GM23338 (cell line): ENCODE results near the gene CACNA1C.

Experiments used
- CREB1 ChIP-seq: fragments of 250-450 bp; sonication (Bioruptor Pico); IDR thresholded peaks from 2 replicates; pipeline ENCODE4 v1.5.0; 2020; ENCODE audit warnings: low read depth, mild to moderate bottlenecking, moderate library complexity
- CTCF ChIP-seq, 2 experiments: fragments of 200-600 bp in 1 of 2; sonication (generic) in 1 of 2; conservative IDR thresholded peaks; 2 replicates each; pipeline versions ENCODE4 v1.5.1 to v1.6.1; 2016 to 2017; ENCODE audit warnings: antibody characterized with exemption in 2 of 2, low read depth in 2 of 2, mild to moderate bottlenecking in 2 of 2, moderate library complexity in 1 of 2
- EZH2 ChIP-seq: fragments of 200-600 bp; sonication (generic); IDR thresholded peaks from one replicate; pipeline ENCODE4 v1.8.0; 2017; ENCODE audit warnings: antibody characterized with exemption, mild to moderate bottlenecking, low read depth; ENCODE audit not compliant: unreplicated experiment
- EZH2phosphoT487 ChIP-seq: fragments of 200-600 bp; sonication (generic); IDR thresholded peaks from one replicate; pipeline ENCODE4 v1.8.1; 2018; ENCODE audit warnings: antibody characterized with exemption; ENCODE audit not compliant: unreplicated experiment
- JUNB ChIP-seq: IDR thresholded peaks from one replicate; pipeline ENCODE4 v1.6.1; 2016; ENCODE audit warnings: antibody characterized with exemption; ENCODE audit not compliant: unreplicated experiment
- NANOG ChIP-seq: IDR thresholded peaks from 2 replicates; pipeline ENCODE4 v1.6.1; 2016; ENCODE audit warnings: antibody characterized with exemption, borderline replicate concordance
- POLR2AphosphoS5 ChIP-seq: IDR thresholded peaks from 2 replicates; pipeline ENCODE4 v1.6.1; 2016; ENCODE audit warnings: antibody characterized with exemption, low read depth
- REST ChIP-seq: IDR thresholded peaks from one replicate; pipeline ENCODE4 v1.6.1; 2018; ENCODE audit warnings: antibody characterized with exemption; ENCODE audit not compliant: unreplicated experiment
- STAT1 ChIP-seq: IDR thresholded peaks from one replicate; pipeline ENCODE4 v1.6.1; 2016; ENCODE audit warnings: antibody characterized with exemption; ENCODE audit not compliant: unreplicated experiment
- ZNF114 ChIP-seq: fragments of 250-450 bp; sonication (Bioruptor Pico); IDR thresholded peaks from 2 replicates; pipeline ENCODE4 v1.5.0; 2020; ENCODE audit warnings: mild to moderate bottlenecking, moderate library complexity
- ZNF331 ChIP-seq: fragments of 250-450 bp; sonication (Bioruptor Pico); IDR thresholded peaks from 2 replicates; pipeline ENCODE4 v1.5.0; 2020; ENCODE audit warnings: low read depth, mild to moderate bottlenecking, moderate library complexity
- ZNF462 ChIP-seq: fragments of 250-450 bp; sonication (Bioruptor Pico); IDR thresholded peaks from 2 replicates; pipeline ENCODE4 v1.5.0; 2020; ENCODE audit warnings: mild to moderate bottlenecking, moderate library complexity

GRCh38 chr12:2263901-2264300 lies 211.1 kb downstream of the CACNA1C start:
- TF ChIP-seq CTCF (conservative IDR thresholded peaks at IDR 0.05; ENCODE audit: low read depth in 2 of 2) (no peak), EZH2phosphoT487 (no peak), POLR2AphosphoS5 (no peak), EZH2 (no peak), REST (no peak), NANOG (no peak), CREB1 (CRISPR knock-in tag) (no peak), JUNB (no peak), ZNF114 (CRISPR knock-in tag) (no peak), ZNF462 (no peak), ZNF331 (CRISPR knock-in tag) (no peak), STAT1 (no peak)
